Dedifferentiated amniotic fluid mesenchymal stem cell (primary cell): ENCODE results near the gene HIVEP3.
A peak's percentile ranks its signal among the peaks of the same experiment; 100 is the strongest.
"Not testable (repeated sequence)": the region's sequence is repeated elsewhere in the genome, so short reads cannot be mapped to it uniquely, and the experiment has no call there.

ENCODE experiments used
- DNase-seq: peaks from one replicate; pipeline ENCODE4 v3.0.0-alpha.2; 2016; ENCODE audit errors: extremely low spot score

HIVEP3 gene

GRCh38 chr1:41712695-41713094 is 206.0 kb downstream of the HIVEP3 start:
- no peak for DNase-seq

GRCh38 chr1:41712081-41712480 is 206.6 kb downstream of the HIVEP3 start:
- no peak for DNase-seq

GRCh38 chr1:41711581-41711980 is 207.1 kb downstream of the HIVEP3 start:
- DNase-seq: no peak

GRCh38 chr1:41710980-41711379 is 207.7 kb downstream of the HIVEP3 start:
- DNase-seq: no peak

- DNase-seq: no peak
Measured at GRCh38 chr1:41709873-41710272, 208.8 kb downstream of the HIVEP3 start.

GRCh38 chr1:41709331-41709730 is 209.4 kb downstream of the HIVEP3 start:
- no peak for DNase-seq

- no peak for DNase-seq
Measured at GRCh38 chr1:41708332-41708731, 210.4 kb downstream of the HIVEP3 start.

GRCh38 chr1:41707793-41708192 is 210.9 kb downstream of the HIVEP3 start:
- no peak for DNase-seq

- no peak for DNase-seq
Measured at GRCh38 chr1:41705798-41706197, 212.9 kb downstream of the HIVEP3 start.

- no peak for DNase-seq
Measured at GRCh38 chr1:41704196-41704595, 214.5 kb downstream of the HIVEP3 start.

- no peak for DNase-seq
Measured at GRCh38 chr1:41702771-41703170, 216.0 kb downstream of the HIVEP3 start.

- DNase-seq: no peak
Measured at GRCh38 chr1:41700986-41701535, 217.7 kb downstream of the HIVEP3 start.

GRCh38 chr1:41700581-41700980 is 218.1 kb downstream of the HIVEP3 start:
- no peak for DNase-seq

GRCh38 chr1:41699861-41700248 is 218.9 kb downstream of the HIVEP3 start:
- no peak for DNase-seq

- DNase-seq: no peak
Measured at GRCh38 chr1:41698916-41699860, 219.5 kb downstream of the HIVEP3 start.

- no peak for DNase-seq
Measured at GRCh38 chr1:41696381-41696780, 222.3 kb downstream of the HIVEP3 start.

- peak; percentile 19 for DNase-seq
Measured at GRCh38 chr1:41695118-41695745, 223.5 kb downstream of the HIVEP3 start.

GRCh38 chr1:41691966-41692365 is 226.8 kb downstream of the HIVEP3 start:
- not testable (repeated sequence) for DNase-seq

GRCh38 chr1:41691424-41691823 is 227.3 kb downstream of the HIVEP3 start:
- DNase-seq: no peak

GRCh38 chr1:41690331-41690730 is 228.4 kb downstream of the HIVEP3 start:
- DNase-seq: no peak

GRCh38 chr1:41689558-41689981 is 229.2 kb downstream of the HIVEP3 start:
- DNase-seq: no peak

GRCh38 chr1:41689139-41689538 is 229.6 kb downstream of the HIVEP3 start:
- no peak for DNase-seq

- DNase-seq: no peak
Measured at GRCh38 chr1:41687007-41687406, 231.7 kb downstream of the HIVEP3 start.
